ENCODE measurements around the gene ASTN2. TPM values are rescaled to one million over a fixed set of nuclear protein-coding genes. Genes with fewer than 3 reads are reported as not detected.

Gene ASTN2
- total and polyA plus RNA-seq, 10 of the 15 experiments (the other 5 are each of a cell fraction or from before 2014, with no cell fraction given) = 1.4 to 15.7 (median 7.0) TPM

DNA sequence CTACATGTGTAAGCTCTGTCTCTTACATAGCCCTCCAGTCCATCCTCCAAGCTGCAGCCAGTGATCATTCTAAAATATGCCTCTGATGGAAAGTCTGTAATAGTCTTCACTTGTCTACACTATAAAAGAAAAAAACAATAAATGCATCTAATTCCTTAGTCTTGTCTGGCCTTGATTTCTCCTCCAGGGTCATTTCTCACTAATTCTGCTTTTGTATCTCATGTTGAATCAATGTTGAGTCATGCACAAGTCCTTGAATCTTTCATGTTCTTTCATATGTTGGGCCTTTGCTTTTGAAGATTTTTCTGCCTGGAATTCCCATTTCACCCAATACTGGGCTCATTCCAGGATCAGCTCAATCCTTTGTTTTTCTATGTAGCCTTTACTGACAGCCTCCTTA, 848.9 kb downstream of the ASTN2 start:
- CTCF ChIA-PET = no interaction called here
- no peak for TF ChIP-seq TCF3 (IDR thresholded peaks at IDR 0.05; ENCODE audit: borderline replicate concordance, insufficient read depth, low read depth, low read length)
- TF ChIP-seq, protein P1, sequence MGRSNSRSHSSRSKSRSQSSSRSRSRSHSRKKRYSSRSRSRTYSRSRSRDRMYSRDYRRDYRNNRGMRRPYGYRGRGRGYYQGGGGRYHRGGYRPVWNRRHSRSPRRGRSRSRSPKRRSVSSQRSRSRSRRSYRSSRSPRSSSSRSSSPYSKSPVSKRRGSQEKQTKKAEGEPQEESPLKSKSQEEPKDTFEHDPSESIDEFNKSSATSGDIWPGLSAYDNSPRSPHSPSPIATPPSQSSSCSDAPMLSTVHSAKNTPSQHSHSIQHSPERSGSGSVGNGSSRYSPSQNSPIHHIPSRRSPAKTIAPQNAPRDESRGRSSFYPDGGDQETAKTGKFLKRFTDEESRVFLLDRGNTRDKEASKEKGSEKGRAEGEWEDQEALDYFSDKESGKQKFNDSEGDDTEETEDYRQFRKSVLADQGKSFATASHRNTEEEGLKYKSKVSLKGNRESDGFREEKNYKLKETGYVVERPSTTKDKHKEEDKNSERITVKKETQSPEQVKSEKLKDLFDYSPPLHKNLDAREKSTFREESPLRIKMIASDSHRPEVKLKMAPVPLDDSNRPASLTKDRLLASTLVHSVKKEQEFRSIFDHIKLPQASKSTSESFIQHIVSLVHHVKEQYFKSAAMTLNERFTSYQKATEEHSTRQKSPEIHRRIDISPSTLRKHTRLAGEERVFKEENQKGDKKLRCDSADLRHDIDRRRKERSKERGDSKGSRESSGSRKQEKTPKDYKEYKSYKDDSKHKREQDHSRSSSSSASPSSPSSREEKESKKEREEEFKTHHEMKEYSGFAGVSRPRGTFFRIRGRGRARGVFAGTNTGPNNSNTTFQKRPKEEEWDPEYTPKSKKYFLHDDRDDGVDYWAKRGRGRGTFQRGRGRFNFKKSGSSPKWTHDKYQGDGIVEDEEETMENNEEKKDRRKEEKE (IDR thresholded peaks at IDR 0.05) = no peak
- TF ChIP-seq CREB1 (IDR thresholded peaks at IDR 0.05; ENCODE audit: low read depth) = no peak
- no peak for TF ChIP-seq SMAD5 (IDR thresholded peaks at IDR 0.05; ENCODE audit: low read depth)
- no peak for TF ChIP-seq POU2F2 (IDR thresholded peaks at IDR 0.05; ENCODE audit: borderline replicate concordance, low read depth, low read length)
- no peak for TF ChIP-seq PAX5 (IDR thresholded peaks at IDR 0.05; ENCODE audit: borderline replicate concordance, low read depth, low read length)
- TF ChIP-seq NBN (IDR thresholded peaks at IDR 0.05) = no peak
- TF ChIP-seq, protein P2, sequence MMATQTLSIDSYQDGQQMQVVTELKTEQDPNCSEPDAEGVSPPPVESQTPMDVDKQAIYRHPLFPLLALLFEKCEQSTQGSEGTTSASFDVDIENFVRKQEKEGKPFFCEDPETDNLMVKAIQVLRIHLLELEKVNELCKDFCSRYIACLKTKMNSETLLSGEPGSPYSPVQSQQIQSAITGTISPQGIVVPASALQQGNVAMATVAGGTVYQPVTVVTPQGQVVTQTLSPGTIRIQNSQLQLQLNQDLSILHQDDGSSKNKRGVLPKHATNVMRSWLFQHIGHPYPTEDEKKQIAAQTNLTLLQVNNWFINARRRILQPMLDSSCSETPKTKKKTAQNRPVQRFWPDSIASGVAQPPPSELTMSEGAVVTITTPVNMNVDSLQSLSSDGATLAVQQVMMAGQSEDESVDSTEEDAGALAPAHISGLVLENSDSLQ (IDR thresholded peaks at IDR 0.05) = no peak
- TF ChIP-seq TARDBP (IDR thresholded peaks at IDR 0.05; ENCODE audit: borderline replicate concordance) = no peak
- TF ChIP-seq EGR1 (IDR thresholded peaks at IDR 0.05; ENCODE audit: borderline replicate concordance in 1 of 2, low read depth in 2 of 2, low read length in 2 of 2) = no peak
- TF ChIP-seq GABPA (IDR thresholded peaks at IDR 0.05; ENCODE audit: low read depth) = no peak
- TF ChIP-seq EZH2 (IDR thresholded peaks at IDR 0.05; ENCODE audit: borderline replicate concordance, control insufficient read depth, low read depth, low read length) = no peak
- TF ChIP-seq BMI1 (IDR thresholded peaks at IDR 0.05; ENCODE audit: borderline replicate concordance) = no peak
- TF ChIP-seq, protein P3, sequence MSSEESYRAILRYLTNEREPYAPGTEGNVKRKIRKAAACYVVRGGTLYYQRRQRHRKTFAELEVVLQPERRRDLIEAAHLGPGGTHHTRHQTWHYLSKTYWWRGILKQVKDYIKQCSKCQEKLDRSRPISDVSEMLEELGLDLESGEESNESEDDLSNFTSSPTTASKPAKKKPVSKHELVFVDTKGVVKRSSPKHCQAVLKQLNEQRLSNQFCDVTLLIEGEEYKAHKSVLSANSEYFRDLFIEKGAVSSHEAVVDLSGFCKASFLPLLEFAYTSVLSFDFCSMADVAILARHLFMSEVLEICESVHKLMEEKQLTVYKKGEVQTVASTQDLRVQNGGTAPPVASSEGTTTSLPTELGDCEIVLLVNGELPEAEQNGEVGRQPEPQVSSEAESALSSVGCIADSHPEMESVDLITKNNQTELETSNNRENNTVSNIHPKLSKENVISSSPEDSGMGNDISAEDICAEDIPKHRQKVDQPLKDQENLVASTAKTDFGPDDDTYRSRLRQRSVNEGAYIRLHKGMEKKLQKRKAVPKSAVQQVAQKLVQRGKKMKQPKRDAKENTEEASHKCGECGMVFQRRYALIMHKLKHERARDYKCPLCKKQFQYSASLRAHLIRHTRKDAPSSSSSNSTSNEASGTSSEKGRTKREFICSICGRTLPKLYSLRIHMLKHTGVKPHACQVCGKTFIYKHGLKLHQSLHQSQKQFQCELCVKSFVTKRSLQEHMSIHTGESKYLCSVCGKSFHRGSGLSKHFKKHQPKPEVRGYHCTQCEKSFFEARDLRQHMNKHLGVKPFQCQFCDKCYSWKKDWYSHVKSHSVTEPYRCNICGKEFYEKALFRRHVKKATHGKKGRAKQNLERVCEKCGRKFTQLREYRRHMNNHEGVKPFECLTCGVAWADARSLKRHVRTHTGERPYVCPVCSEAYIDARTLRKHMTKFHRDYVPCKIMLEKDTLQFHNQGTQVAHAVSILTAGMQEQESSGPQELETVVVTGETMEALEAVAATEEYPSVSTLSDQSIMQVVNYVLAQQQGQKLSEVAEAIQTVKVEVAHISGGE (CRISPR knock-in tag; IDR thresholded peaks at IDR 0.05) = no peak
- TF ChIP-seq, protein P4, sequence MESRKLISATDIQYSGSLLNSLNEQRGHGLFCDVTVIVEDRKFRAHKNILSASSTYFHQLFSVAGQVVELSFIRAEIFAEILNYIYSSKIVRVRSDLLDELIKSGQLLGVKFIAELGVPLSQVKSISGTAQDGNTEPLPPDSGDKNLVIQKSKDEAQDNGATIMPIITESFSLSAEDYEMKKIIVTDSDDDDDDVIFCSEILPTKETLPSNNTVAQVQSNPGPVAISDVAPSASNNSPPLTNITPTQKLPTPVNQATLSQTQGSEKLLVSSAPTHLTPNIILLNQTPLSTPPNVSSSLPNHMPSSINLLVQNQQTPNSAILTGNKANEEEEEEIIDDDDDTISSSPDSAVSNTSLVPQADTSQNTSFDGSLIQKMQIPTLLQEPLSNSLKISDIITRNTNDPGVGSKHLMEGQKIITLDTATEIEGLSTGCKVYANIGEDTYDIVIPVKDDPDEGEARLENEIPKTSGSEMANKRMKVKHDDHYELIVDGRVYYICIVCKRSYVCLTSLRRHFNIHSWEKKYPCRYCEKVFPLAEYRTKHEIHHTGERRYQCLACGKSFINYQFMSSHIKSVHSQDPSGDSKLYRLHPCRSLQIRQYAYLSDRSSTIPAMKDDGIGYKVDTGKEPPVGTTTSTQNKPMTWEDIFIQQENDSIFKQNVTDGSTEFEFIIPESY (IDR thresholded peaks at IDR 0.05) = no peak
- no peak for TF ChIP-seq CHD4 (IDR thresholded peaks at IDR 0.05)

More for the DNA sequence above, 848.9 kb downstream of the ASTN2 start:
- FAIRE-seq (no peak), DNase-seq (ENCODE audit: low read depth, low spot score) (no peak), ATAC-seq (no peak)
- Histone ChIP-seq H3K4me3 (no peak overlapping the region), H3K4me2 (ENCODE audit: control insufficient read depth, insufficient read depth) (no peak overlapping the region), H2AFZ (ENCODE audit: control insufficient read depth, low read depth, low read length) (no peak overlapping the region), H3K27me3 (replicated peaks in 1 of 2; ENCODE audit: control insufficient read depth in 2 of 2, insufficient read depth in 2 of 2, low read length in 1 of 2) (no peaks in the 10 kb centered on the region), H4K20me1 (ENCODE audit: control insufficient read depth, insufficient read depth) (no peaks in the 10 kb centered on the region), H3K9me3 (replicated peaks; ENCODE audit: control insufficient read depth, insufficient read depth, low read length) (no peaks in the 10 kb centered on the region), H3K4me1 (ENCODE audit: control insufficient read depth, insufficient read depth, low read length) (no peaks in the 10 kb centered on the region), H3K9ac (ENCODE audit: control insufficient read depth, insufficient read depth, low read length) (no peak overlapping the region), H3K27ac (ENCODE audit: control insufficient read depth, insufficient read depth) (no peak overlapping the region), H3K36me3 (ENCODE audit: control insufficient read depth in 2 of 2, insufficient read depth in 2 of 2, low read length in 1 of 2) (no peaks in the 10 kb centered on the region; a peak in 1 of 4 replicates), H3K79me2 (ENCODE audit: control insufficient read depth, insufficient read depth, low read length) (no peaks in the 10 kb centered on the region)
- no TSS peak for BruUV-seq (replicated peaks)
- ChIA-PET SMC1A (ENCODE audit: uncharacterized antibody, unreplicated experiment) (no interaction called here), RAD21 (ENCODE audit: unreplicated experiment) (no interaction called here), POLR2A (no interaction called here)
- in situ Hi-C loops (cut with MboI) = no loop called here
- intact Hi-C loops (cut with micrococcal nuclease; ENCODE audit: unreplicated experiment) = no loop called here
